Ovary (tissue), 3 donors: ENCODE results near the gene PITPNC1.

Experiments
- EP300 ChIP-seq: sonication (generic); formaldehyde crosslinking; IDR thresholded peaks from one replicate; pipeline ENCODE4 v1.6.1; 2017; ENCODE audit warnings: antibody characterized with exemption
- POLR2A ChIP-seq: fragments of 450-650 bp; IDR thresholded peaks from one replicate; pipeline ENCODE4 v1.6.1; 2017; ENCODE audit warnings: antibody characterized with exemption, mild to moderate bottlenecking, moderate library complexity
- TF ChIP-seq, protein P1 (sequence below), 3 donors: fragments of 450-650 bp in 2 of 3; fragments of 200-600 bp in 1 of 3; IDR thresholded peaks; one replicate each; pipeline versions ENCODE4 v1.5.1 to v1.8.0; 2016 to 2022; ENCODE audit warnings: antibody characterized with exemption in 3 of 3, mild to moderate bottlenecking in 1 of 3
- donor health status: DM: no; HTN: no; CAD: no.

DNA sequence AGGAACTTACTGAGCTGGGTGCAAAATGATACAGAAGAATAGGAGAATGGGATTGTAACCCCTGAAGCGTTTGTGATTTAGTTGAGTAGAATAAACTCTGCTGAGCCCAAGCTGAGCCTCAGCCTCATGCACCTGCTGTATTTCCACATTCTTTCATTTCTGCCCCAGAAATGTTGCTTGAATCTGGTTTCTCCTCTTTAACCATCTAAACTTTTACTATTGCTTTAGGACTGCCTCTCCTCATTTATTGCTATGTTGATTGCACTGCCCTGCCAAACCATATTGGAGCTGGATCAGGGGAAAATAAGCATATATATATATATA, 64.8 kb downstream of the PITPNC1 start:
- TF ChIP-seq, protein P1, sequence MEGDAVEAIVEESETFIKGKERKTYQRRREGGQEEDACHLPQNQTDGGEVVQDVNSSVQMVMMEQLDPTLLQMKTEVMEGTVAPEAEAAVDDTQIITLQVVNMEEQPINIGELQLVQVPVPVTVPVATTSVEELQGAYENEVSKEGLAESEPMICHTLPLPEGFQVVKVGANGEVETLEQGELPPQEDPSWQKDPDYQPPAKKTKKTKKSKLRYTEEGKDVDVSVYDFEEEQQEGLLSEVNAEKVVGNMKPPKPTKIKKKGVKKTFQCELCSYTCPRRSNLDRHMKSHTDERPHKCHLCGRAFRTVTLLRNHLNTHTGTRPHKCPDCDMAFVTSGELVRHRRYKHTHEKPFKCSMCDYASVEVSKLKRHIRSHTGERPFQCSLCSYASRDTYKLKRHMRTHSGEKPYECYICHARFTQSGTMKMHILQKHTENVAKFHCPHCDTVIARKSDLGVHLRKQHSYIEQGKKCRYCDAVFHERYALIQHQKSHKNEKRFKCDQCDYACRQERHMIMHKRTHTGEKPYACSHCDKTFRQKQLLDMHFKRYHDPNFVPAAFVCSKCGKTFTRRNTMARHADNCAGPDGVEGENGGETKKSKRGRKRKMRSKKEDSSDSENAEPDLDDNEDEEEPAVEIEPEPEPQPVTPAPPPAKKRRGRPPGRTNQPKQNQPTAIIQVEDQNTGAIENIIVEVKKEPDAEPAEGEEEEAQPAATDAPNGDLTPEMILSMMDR (IDR thresholded peaks at IDR 0.05), result no peak
- TF ChIP-seq POLR2A (no peak), EP300 (no peak)
